Mammary epithelial cell (primary cell): ENCODE measurements around the gene TMEM271.
"Not testable (repeated sequence)": the region's sequence is repeated elsewhere in the genome, so short reads cannot be mapped to it uniquely, and the experiment has no call there.

ENCODE experiments used
- EZH2 ChIP-seq: IDR thresholded peaks from 2 replicates; pipeline ENCODE4 v1.6.1; 2012; ENCODE audit warnings: low read length, inconsistent platforms, borderline replicate concordance
- TF ChIP-seq, protein P1 (sequence below), 2 donors: IDR thresholded peaks in 1 of 2; conservative IDR thresholded peaks in 1 of 2; 2 replicates each; pipeline ENCODE4 v1.5.1; 2011 to 2012; ENCODE audit warnings: inconsistent platforms in 2 of 2, low read length in 2 of 2, mild to moderate bottlenecking in 2 of 2, control low read depth in 1 of 2, low read depth in 1 of 2; ENCODE audit not compliant: insufficient read depth in 1 of 2; ENCODE audit errors: extremely low read depth in 1 of 2

DNA sequence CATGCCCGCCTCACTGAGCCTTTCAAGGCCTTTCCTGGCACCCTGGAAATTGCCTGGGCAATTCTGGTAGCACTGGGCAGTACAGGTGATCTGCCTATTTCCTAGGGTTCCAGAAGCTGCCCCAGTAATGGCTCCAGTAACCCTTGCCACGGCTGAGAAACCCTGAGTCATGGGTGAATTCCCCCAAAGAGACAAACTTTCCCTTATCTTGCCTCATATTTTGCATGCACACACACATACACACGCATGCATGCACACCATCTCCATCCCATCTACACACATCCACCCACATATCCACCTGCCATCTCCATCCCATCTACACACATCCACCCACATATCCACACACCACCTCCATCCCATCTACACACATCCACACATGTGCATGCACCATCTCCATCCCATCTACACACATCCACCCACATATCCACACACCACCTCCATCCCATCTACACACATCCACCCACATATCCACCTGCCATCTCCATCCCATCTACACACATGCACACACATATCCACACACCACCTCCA, 21.2 kb downstream of the TMEM271 start:
- TF ChIP-seq, protein P1, sequence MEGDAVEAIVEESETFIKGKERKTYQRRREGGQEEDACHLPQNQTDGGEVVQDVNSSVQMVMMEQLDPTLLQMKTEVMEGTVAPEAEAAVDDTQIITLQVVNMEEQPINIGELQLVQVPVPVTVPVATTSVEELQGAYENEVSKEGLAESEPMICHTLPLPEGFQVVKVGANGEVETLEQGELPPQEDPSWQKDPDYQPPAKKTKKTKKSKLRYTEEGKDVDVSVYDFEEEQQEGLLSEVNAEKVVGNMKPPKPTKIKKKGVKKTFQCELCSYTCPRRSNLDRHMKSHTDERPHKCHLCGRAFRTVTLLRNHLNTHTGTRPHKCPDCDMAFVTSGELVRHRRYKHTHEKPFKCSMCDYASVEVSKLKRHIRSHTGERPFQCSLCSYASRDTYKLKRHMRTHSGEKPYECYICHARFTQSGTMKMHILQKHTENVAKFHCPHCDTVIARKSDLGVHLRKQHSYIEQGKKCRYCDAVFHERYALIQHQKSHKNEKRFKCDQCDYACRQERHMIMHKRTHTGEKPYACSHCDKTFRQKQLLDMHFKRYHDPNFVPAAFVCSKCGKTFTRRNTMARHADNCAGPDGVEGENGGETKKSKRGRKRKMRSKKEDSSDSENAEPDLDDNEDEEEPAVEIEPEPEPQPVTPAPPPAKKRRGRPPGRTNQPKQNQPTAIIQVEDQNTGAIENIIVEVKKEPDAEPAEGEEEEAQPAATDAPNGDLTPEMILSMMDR (conservative IDR thresholded peaks at IDR 0.05 in 1 of 2, IDR thresholded peaks at IDR 0.05 in 1 of 2; ENCODE audit: extremely low read depth in 1 of 2, insufficient read depth in 1 of 2, low read depth in 1 of 2, low read length in 2 of 2) = not testable (repeated sequence)
- TF ChIP-seq EZH2 = not testable (repeated sequence)
